ENCODE data around the gene TMED7.

Gene TMED7

GRCh38 chr5:115579216-115579615, 46.6 kb downstream of the TMED7 start:
- DNase-seq: no peak

GRCh38 chr5:115578657-115579056, 47.2 kb downstream of the TMED7 start:
- DNase-seq: no peak

GRCh38 chr5:115577741-115578140, 48.1 kb downstream of the TMED7 start:
- no peak for DNase-seq

GRCh38 chr5:115577329-115577728, 48.5 kb downstream of the TMED7 start:
- DNase-seq: no peak

GRCh38 chr5:115575167-115576070, 50.4 kb downstream of the TMED7 start:
- no peak for DNase-seq

- no peak for DNase-seq
Observed at GRCh38 chr5:115573133-115573532, 52.7 kb downstream of the TMED7 start.

- no peak for DNase-seq
Observed at GRCh38 chr5:115571441-115571878, 54.4 kb downstream of the TMED7 start.

GRCh38 chr5:115568668-115569067, 57.2 kb downstream of the TMED7 start:
- no peak for DNase-seq

GRCh38 chr5:115565233-115565632, 60.6 kb downstream of the TMED7 start:
- no peak for DNase-seq

Measured in DMS153 (cell line).